ENCODE data around the gene TNFSF8. TPM values are rescaled to one million over a fixed set of nuclear protein-coding genes. Genes with fewer than 3 reads are reported as not detected.

TNFSF8 gene
- total RNA-seq, 1 donor from 2014 or later, result 1.0 TPM

DNA sequence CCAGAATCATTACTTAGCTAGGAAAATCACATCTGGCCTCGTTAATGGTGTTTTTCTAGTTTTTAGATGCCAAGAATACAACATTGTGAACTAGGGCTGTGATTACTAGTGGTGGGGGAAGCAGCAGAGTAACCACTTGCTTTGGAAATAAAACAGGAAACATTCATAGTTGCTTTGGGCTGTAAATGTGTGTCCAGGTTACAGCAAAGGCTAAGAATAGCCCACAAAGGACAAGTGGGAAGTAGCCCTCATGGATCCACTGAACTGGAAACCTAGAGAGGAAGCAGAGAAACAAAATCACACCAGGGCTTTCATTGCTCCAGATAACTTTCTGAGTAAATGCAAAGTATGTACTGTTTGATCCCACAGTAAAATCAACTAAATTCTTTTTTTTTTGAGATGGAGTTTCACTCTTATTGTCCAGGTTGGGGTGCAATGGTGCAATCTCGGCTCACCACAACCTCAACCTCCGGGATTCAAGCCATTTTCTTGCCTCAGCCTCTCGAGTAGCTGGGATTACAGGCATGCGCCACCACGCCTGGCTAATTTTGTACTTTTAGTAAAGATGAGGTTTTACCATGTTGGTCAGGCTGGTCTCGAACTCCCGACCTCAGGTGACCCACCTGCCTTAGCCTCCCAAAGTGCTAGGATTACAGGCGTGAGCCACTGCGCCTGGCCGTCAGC lies 68.3 kb downstream of the TNFSF8 start:
- CTCF ChIA-PET, result no interaction called here
- DNase-seq (no peak), ATAC-seq (ENCODE audit: low read depth) (no peak)
- peaks cover 10% of the 10 kb centered on the region for H3K4me1 Mint-ChIP-seq
- TF ChIP-seq, protein P1, sequence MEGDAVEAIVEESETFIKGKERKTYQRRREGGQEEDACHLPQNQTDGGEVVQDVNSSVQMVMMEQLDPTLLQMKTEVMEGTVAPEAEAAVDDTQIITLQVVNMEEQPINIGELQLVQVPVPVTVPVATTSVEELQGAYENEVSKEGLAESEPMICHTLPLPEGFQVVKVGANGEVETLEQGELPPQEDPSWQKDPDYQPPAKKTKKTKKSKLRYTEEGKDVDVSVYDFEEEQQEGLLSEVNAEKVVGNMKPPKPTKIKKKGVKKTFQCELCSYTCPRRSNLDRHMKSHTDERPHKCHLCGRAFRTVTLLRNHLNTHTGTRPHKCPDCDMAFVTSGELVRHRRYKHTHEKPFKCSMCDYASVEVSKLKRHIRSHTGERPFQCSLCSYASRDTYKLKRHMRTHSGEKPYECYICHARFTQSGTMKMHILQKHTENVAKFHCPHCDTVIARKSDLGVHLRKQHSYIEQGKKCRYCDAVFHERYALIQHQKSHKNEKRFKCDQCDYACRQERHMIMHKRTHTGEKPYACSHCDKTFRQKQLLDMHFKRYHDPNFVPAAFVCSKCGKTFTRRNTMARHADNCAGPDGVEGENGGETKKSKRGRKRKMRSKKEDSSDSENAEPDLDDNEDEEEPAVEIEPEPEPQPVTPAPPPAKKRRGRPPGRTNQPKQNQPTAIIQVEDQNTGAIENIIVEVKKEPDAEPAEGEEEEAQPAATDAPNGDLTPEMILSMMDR (IDR thresholded peaks at IDR 0.05), result no peak
- H3K9me3 Mint-ChIP-seq, result no peaks in the 10 kb centered on the region
- no peak overlapping the region for H3K27ac Mint-ChIP-seq
- intact Hi-C loops (cut with micrococcal nuclease), result loop anchor here (5.0 kb wide), 1 partner anchor 35 kb away; no protein-coding TSS in a partner anchor
- no peaks in the 10 kb centered on the region for H3K27me3 Mint-ChIP-seq
- no peak overlapping the region for H3K4me3 Mint-ChIP-seq
- POLR2A ChIA-PET, result no interaction called here
- no peaks in the 10 kb centered on the region for H3K36me3 Mint-ChIP-seq (ENCODE audit: low read depth)

- POLR2A ChIA-PET, result no interaction called here
- no peaks in the 10 kb centered on the region for H3K9me3 Mint-ChIP-seq
- CTCF ChIA-PET, result no interaction called here
These were observed 69.1 kb downstream of the TNFSF8 start for GRCh38 chr9:114861273-114861672.

DNA sequence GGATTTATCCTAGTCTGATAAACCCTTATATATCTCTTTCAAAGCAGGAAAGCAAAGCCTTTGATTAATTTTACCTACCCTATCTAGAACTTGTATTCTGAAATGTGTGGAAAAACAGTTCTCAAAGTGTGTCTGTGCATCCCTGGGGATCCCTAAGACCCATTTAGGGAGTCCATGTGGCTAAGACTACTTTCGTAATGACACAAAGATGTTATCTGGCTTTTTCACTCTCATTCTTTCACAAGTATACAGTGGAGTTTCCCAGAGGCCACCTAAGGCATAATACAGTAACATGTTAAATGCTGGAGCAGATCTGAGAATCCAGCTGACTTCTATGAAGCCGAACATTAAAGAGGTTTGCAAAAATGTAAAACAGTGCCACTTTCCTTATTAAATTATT lies 70.2 kb downstream of the TNFSF8 start:
- no peaks in the 10 kb centered on the region for H3K36me3 Mint-ChIP-seq (ENCODE audit: low read depth)
- CTCF ChIA-PET, result no interaction called here
- no peak overlapping the region for H3K27ac Mint-ChIP-seq
- H3K4me3 Mint-ChIP-seq, result no peak overlapping the region
- TF ChIP-seq, protein P1 (IDR thresholded peaks at IDR 0.05), result no peak
- POLR2A ChIA-PET, result no interaction called here
- ATAC-seq (ENCODE audit: low read depth) (no peak), DNase-seq (no peak)
- H3K9me3 Mint-ChIP-seq, result no peaks in the 10 kb centered on the region
- peaks cover 2% of the 10 kb centered on the region for H3K27me3 Mint-ChIP-seq
- peaks cover 10% of the 10 kb centered on the region for H3K4me1 Mint-ChIP-seq
- intact Hi-C loops (cut with micrococcal nuclease), result loop anchor here (5.0 kb wide), 1 partner anchor 33 kb away; no protein-coding TSS in a partner anchor

More at GRCh38 chr9:114861273-114861672, 69.1 kb downstream of the TNFSF8 start:
- peaks cover 10% of the 10 kb centered on the region for H3K4me1 Mint-ChIP-seq
- no peak for DNase-seq
- H3K27ac Mint-ChIP-seq, result no peak overlapping the region
- H3K4me3 Mint-ChIP-seq, result no peak overlapping the region
- no peak for ATAC-seq (ENCODE audit: low read depth)
- intact Hi-C loops (cut with micrococcal nuclease), result loop anchor here (5.0 kb wide), 1 partner anchor 34 kb away; no protein-coding TSS in a partner anchor
- TF ChIP-seq, protein P1 (IDR thresholded peaks at IDR 0.05), result no peak
- no peaks in the 10 kb centered on the region for H3K36me3 Mint-ChIP-seq (ENCODE audit: low read depth)
- peaks cover 2% of the 10 kb centered on the region for H3K27me3 Mint-ChIP-seq

DNA sequence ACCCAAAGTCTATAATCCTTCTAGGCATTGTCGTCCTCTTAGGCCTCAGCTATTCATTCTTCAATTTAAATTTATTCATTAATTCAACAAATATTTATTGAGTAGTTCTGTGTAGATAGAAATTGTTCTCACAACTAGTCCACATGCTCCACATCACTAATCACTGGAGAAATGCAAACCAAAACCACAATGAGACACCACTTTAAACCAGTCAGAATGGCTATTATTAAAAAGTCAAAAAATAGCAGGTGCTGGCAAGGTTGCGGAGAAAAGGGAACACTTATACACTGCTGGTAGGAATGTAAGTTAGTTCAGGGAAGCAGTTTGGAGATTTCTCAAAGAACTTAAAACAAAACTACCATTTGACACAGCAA lies 73.5 kb downstream of the TNFSF8 start:
- intact Hi-C loops (cut with micrococcal nuclease), result no loop called here
- no peak for ATAC-seq (ENCODE audit: low read depth)
- no peak for DNase-seq
- CTCF ChIA-PET, result no interaction called here
- no peak overlapping the region for H3K4me3 Mint-ChIP-seq
- TF ChIP-seq, protein P1 (IDR thresholded peaks at IDR 0.05), result no peak
- peaks cover 1% of the 10 kb centered on the region for H3K4me1 Mint-ChIP-seq
- no peak overlapping the region for H3K27ac Mint-ChIP-seq
- peaks cover 5% of the 10 kb centered on the region for H3K27me3 Mint-ChIP-seq
- H3K36me3 Mint-ChIP-seq (ENCODE audit: low read depth), result no peaks in the 10 kb centered on the region
- H3K9me3 Mint-ChIP-seq, result no peaks in the 10 kb centered on the region
- POLR2A ChIA-PET, result no interaction called here

- POLR2A ChIA-PET, result no interaction called here
- H3K27ac Mint-ChIP-seq, result no peak overlapping the region
- H3K9me3 Mint-ChIP-seq, result no peaks in the 10 kb centered on the region
- peaks cover 5% of the 10 kb centered on the region for H3K27me3 Mint-ChIP-seq
- no peaks in the 10 kb centered on the region for H3K36me3 Mint-ChIP-seq (ENCODE audit: low read depth)
- TF ChIP-seq, protein P1 (IDR thresholded peaks at IDR 0.05), result no peak
- intact Hi-C loops (cut with micrococcal nuclease), result no loop called here
- H3K4me1 Mint-ChIP-seq, result no peaks in the 10 kb centered on the region
- CTCF ChIA-PET, result no interaction called here
- ATAC-seq (ENCODE audit: low read depth), result no peak
- no peak for DNase-seq
- no peak overlapping the region for H3K4me3 Mint-ChIP-seq
These were observed 74.0 kb downstream of the TNFSF8 start for GRCh38 chr9:114856215-114856941.

Data from activated B cell treated with CpG ODN at 0.5 μM for 24 hours (primary cell).